NCI-H345 (cell line): ENCODE data around the gene MRS2.
"Not testable (repeated sequence)": the region's sequence is repeated elsewhere in the genome, so short reads cannot be mapped to it uniquely, and the experiment has no call there.

Experiments
- DNase-seq: peaks from one replicate; lab custom pipeline; 2025; lab: John Stamatoyannopoulos, UW

The MRS2 gene

DNA sequence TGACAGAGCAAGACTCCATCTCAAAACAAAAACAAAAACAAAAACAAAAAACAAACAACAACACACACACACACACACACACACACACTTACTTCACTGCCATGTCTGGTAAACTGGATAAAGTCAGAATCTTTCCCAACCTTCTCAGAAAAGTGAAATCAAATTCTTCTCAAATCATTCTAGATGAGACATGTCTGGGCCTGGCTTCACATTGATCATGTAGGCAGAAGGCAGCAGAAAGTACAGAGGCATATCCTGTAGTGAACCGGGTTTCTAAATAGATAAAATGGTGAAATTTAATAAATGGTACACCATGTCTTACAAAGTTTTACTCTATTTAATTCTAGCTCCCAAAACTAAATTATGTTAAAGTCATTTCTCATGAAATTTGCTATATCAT lies 14.9 kb upstream of the MRS2 start:
- no peak for DNase-seq

DNA sequence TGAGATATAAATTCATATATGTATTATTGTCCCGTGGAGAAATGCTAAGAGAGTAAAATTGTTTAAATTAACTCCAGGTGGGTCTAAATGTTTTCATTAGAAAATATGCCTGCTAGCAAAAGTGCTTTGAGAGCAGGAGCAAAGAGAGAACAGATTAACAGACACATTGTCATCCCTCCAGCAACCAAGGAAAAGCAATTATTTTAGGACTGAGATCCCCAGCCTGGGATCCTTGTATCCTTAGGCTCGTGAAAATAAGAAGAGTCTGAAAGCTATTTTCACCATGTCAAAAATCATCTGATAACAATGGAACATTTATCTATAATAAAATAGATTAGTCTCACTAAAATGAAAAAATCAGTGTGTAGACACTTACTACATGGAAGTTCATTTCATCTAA lies 11.5 kb upstream of the MRS2 start:
- no peak for DNase-seq

DNA sequence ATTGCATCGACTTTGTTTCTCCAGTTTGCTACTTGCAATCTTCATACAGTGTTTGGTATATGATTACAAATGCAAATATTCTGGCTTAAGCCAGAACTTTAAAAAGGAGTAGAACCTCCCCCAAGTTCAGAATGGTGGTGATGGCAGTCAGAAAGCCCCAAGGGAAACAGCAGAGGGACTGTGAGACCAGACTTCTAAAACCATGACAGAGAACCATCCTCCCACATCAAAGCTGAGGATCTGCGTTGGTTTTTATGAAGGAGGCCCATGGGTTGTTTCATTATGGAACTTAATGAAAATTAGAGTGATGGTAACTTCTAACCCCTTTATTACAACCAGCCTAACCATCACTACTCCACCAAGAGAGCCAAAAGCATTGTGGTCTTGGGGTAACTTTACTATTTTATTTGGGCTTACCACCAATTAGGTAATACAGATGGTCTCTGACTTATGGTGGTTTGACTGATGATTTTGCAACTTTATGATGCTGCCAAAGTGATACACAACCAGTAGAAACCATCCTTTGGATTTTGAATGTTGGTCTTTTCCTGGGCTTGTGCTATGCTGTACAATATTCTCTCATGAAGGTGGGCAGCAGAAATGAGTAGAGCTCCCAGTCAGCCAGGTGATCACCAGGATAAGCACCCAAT lies 10.9 kb upstream of the MRS2 start:
- DNase-seq = no peak

DNA sequence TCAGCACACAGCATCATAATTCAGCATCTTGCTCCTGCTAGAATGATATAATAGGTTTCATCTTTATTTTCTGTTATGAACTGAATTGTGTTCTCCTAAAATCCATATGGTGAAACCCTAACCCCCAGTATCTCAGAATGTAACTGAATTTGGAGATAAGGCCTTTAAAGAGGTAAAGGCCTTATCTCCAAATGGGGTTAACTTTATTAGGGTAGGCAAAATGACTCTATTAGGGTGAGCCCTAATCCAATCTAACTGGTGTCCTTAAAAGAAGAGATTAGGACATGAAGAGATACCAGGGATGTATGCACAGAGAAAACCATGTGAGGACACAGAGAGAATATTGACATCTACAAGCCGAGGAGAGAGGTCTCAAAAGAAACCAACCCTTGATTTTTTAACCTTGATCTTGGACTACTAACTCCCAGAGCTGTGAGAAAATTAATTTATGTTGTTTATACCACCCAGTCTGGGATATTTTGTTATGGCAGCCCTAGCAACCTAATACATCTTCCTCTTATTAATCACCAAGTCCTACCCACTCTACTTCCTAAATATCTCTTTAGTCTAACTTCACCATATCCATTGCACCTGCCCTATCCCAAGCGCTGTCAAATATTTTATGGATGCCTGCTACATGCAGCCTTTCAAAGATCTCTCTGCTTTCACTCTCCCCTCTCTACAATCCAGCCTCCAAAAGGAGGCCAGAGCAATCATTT lies 8.5 kb upstream of the MRS2 start:
- DNase-seq = no peak

DNA sequence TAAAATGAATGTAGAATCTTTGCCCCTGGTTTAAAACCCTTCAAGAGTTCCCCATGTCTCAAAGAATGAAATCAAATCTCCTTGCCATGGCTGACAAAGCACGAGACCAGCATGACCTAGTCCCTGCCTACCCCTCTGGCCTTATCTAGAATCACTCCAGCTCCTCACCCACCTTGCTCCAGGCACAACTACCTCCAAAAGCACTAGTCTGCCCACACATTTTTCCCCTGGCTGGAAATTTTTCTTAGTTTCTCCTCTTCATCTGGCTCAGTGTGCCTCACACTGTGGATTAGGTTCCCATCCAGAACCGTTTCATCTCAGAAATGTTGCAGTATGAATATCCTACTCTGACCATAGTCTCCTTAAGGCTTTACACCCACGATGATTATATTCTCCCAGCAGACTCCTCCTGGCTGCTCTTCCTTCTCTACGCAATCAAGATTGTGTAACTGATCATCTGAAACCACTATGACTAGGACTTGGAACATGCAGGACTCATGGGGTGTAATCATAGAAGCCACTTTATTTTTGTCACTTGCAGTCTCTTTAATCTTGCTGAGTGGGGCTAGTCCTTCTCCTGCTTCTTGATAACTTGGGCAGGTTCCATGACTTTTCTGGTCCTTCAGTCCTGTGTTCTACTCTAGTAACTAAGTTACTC lies 7.8 kb upstream of the MRS2 start:
- DNase-seq = no peak

DNA sequence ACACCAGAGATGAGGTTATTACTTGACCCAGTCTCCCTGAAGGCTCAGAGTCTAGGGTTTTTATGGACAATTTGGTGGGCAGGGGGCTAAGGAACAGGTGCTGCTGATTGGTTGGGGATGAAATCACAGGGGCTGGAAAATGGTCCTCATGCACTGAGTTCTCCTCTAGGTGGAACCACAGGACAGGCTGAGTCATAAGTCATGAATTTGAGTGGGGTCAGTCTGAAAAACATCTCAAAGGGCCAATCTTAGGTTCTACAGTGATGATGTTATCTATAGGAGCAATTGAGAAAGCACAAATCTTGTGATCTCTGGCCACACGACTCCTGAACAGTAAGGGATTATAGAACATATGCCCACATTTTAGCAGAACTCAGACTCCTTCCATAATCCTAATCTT lies 5.9 kb upstream of the MRS2 start:
- DNase-seq = no peak

DNA sequence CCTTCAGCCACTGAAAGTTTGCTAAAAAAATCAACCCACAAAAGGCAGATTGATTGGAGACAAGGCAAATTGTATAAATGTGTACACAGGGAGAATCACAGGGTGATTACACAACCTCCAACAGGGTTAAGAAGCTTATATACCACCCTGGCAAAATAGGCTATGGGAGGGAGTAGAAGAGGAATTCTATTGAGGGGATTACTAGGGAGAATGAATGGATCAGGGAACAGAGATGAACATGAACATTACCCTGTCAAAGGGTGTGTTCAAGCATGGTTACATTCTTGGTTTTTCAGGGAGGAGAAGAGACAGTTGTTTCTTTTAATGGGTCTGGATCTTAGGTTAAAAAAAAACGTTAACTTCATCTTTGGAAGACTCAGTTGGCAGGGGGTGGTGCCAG lies 5.1 kb upstream of the MRS2 start:
- no peak for DNase-seq

DNA sequence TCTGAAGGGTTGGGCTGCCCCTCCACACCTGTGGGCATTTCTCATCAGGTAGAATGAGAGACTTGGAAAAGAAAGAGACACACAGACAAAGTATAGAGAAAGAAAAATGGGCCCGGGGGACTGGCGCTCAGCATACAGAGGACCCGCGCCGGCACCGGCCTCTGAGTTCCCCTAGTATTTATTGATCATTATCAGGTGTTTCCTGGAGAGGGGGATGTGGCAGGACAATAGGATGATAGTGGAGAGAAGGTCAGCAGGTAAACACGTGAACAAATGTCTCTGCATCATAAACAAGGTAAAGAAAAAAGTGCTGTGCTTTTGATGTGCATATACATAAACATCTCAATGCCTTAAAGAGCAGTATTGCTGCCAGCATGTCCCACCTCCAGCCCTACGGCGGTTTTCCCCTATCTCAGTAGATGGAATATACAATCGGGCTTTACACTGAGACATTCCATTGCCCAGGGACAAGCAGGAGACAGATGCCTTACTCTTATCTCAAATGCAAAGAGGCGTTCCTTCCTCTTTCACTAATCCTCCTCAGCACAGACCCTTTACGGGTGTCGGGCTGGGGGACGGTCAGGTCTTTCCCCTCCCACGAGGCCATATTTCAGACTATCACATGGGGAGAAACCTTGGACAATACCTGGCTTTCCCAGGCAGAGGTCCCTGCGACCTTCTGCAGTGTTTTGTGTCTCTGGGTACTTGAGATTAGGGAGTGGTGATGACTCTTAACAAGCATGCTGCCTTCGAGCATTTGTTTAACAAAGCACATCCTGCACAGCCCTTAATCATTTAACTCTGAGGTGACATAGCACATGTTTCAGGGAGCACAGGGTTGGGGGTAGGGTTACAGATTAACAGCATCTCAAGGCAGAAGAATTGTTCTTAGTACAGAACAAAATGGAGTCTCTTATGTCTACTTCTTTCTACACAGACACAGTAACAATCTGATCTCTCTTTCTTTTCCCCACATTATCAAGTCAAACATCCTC lies 2.4 kb upstream of the MRS2 start:
- DNase-seq = not testable (repeated sequence)

DNA sequence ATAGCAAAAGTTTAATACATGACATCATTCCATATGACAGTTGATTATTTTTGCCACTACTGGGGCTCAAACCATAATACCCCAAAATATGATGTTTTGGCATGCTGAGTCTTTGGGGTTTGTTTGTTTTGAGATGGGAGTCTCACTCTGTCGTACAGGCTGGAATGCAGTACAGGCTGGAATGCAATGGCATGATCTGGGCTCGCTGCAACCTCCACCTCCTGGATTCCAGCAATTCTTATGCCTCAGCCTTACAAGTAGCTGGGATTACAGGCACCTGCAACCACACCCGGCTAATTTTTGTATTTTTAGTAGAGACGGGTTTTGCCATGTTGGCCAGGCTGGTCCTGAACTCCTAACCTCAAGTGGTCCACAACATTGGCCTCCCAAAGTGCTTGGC lies 1.3 kb upstream of the MRS2 start:
- no peak for DNase-seq

DNA sequence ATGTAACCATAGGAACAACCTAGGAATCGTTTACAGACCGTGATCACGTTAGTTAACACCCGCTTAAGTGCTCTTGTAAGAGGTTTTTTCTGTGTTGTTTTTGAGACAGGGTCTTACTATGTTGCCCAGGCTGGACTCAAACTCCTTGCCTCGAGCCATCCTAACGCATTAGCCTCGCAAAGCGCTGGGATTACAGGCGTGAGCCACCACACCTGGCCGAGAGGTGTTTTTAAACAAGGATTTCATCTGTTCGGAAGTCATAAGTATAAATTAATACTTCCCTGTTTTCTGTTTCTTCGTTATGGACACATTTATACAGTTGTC lies 727 bp downstream of the MRS2 start:
- no peak for DNase-seq

DNA sequence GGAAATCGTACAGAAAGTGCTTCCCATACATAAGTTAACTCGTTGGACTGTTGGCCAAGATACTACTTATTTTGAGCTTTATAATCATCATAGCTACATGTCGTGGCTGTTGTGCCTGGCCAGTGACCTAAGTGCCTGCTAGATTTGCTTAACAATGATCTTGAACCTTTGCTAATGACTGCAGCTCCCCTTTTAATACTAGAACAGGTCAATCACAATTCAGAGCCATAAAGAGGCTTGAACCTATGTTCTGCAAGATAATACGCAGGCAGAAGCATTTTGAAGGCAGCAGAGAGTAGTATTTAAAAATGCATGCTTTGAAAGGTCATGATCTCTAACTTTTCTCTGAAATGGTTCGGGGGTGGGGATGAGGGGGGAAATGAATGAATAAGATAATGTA lies 2.5 kb downstream of the MRS2 start:
- DNase-seq = no peak

DNA sequence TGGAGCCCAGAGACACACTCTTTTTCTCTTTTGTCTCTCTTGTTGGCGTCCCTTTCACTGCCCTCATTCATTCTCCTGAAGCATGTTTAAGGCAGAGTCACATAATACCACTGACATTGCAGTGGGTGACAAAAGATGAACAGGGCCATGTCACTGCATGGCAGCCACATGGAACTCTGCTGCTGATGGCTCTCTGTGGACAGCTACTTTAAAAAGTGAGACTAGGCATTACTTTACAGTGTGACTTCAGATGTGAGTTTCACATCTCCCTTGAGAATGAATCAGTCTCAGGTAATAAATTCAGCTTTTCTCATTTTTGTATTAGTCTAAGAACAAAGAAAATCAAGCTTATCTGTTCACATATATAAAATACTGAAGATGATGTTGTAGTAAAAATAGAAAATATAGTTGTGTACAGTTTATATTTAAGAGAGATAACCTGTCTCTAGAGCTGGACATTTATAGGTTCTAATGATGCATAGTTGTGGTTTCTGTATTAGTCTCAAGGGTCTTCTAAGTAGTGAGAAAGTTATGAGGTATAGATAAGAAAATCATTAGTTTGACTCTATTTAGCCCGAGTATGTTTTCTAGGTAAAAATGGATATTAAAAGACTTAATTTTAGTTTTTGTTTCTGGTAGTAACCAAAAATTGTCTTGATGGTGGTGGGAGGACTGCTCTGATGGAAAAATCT lies 6.1 kb downstream of the MRS2 start:
- no peak for DNase-seq

DNA sequence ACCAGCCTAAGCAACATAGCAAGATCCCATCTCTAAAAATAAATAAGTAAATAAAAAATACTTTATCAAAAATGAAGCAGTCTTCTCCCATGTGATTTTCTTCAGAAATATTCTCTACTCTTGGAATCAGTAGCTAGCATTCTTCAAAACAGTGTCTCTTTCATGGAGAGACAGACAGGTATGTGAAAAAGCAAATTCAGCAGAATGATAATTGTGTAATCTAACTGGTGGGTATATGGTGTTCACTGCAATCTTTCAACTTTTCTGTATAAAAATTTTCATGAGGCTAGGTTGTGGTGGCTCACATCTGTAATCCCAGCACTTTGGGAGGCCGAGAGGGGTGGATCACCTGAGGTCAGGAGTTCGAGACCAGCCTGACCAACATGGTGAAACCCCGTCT lies 7.9 kb downstream of the MRS2 start:
- no peak for DNase-seq

DNA sequence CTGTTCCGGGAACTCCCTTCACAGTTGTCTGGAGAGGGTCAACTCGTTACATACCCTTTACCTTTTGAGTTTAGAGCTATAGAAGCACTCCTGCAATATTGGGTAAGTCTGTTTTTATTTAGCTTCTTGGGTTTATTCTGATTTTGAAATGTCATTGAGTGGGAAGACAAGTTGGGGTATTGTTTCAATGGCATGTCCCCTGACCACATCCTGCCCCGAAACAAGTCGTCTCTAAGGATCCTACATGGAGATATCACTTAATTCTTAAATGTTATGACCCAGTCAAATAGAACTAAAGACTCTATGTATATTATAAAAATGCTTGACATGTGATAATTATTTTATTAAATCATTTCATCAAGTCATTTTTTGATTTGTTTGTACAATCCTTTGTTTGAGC lies 9.6 kb downstream of the MRS2 start:
- DNase-seq = no peak

DNA sequence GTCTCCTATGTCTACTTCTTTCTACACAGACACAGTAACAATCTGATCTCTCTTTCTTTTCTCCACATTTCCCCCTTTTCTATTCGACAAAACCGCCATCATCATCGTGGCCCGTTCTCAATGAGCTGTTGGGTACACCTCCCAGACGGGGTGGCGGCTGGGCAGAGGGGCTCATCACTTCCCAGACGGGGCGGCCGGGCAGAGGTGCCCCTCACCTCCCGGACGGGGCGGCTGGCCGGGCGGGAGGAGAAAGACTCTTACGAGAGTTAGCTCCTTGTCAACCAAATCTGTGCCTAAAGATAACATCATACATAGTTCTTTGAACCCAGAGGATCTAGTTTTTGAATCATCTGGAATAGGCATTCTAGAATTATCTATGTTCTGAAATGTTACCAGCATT lies 11.8 kb downstream of the MRS2 start:
- not testable (repeated sequence) for DNase-seq

DNA sequence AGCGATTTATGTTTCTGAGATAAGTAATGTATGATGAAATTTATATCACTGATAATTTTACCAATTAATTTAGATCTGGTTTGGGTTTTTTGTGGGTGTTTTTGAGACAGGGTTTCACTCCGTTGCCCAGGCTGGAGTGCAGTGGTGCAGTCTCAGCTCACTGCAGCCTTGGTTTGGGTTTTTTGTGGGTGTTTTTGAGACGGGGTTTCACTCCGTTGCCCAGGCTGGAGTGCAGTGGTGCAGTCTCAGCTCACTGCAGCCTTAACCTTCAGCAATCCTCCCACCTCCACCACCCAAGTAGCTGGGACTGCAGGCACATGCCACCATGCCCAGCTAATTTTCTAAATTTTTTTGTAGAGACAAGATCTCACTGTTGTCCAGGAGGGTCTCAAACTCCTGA lies 13.0 kb downstream of the MRS2 start:
- no peak for DNase-seq

DNA sequence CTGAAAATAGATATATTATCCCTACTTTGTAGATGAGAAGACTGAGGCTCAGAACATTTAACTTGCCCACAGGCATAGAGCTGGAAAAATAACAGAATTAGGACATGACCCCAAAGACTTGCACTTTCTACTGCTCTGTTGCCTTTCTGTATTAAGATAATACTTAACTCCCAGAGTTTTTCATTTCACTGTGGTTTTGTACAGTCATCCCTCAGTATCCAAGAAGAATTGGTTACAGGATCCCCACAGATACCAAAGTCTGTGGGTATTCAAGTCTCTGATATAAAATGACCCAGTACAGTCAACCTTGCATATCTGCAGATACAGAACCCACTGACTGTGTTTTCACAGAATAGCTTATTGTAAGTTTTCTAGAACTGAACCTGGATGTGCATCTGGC lies 16.8 kb downstream of the MRS2 start:
- DNase-seq = no peak

DNA sequence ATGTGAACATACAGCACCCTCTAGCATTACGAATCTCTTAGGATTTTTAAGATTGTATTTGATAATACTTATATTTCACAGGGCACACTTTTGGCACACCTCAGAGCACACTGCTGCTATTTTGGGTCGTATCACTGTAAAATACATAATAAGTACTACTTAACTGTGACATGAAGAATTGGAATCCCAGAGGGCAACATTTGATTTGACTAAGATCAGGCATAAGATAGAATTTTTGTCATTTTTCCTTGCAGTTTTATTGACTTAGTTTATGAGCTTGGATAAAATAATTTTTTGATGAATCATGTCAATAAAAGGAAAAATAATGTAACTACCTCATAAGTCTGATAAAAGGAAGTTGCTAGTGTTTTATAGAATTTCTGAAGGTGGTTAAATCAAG lies 22.4 kb downstream of the MRS2 start:
- DNase-seq = no peak

DNA sequence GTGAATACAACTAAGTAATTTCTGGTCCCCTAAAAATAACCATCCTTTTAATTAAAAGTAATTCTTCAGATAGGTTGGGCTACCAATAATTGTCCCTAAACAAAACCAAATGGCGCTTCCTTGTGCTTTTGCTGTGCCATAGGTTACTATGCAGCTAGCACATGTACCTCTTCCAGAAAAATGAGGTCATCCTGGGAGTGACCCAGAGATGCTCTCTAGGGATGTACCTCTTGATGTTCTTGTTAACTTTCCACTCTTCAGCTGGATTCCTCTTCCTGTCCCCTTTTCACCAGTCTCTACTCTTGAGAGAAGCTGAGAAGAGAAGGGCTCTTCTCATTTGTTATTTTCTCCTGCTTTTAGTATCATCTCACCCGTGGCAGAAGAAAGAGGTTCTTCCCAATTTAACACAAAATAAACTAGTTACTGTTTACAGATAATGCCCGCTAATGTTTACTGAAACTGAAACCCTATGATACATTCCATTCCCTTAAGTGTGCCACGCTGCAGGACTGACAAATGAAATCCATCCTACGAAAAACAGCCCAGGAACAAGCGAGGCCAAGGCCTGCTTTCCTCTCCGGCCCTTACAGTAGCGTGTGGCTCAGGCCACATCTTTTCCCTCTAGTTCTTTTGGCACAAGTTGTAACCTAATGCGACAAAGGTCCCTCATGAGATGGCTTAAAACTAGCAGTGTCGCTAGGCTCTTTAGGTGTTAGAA lies 24.2 kb downstream of the MRS2 start:
- no peak for DNase-seq

DNA sequence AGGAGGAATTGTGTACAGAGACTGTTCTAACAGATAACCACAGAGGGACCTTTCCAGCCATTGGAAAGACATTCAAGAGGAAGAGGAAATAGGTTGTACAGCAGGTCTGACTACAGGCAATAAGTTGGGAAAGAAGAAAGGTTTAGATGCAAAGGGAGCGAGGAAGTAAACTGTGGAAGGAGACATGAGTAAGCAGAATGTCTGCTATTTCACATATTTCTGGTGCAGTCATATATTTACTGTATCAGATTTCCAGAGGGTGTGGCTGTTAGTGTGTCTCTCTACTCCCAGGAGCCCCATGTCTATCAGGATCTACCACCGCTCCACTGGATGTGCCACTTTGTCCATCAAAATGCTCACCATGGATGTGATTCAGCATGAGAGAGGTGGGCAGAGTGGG lies 25.9 kb downstream of the MRS2 start:
- DNase-seq = no peak

DNA sequence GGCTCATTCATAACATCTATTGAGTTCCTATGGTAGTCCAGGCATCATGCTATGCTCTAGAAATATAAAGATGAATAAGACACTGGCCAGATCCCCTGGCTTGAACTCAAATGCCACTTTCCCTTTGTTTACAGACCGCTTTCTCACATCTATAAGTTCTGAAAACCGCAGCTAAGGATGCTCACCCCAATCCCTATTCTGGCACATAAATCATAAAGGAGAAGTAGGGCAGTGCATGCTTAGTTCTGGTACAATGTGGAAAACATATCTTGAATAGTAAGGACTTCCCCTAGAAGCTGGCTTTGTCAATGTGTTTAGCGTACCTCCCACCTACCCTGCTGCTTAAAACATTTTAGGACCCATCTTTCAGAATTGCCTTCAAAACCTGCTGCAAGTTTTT lies 26.4 kb downstream of the MRS2 start:
- DNase-seq = no peak
